ENCODE measurements around the gene SRBD1.

DNA sequence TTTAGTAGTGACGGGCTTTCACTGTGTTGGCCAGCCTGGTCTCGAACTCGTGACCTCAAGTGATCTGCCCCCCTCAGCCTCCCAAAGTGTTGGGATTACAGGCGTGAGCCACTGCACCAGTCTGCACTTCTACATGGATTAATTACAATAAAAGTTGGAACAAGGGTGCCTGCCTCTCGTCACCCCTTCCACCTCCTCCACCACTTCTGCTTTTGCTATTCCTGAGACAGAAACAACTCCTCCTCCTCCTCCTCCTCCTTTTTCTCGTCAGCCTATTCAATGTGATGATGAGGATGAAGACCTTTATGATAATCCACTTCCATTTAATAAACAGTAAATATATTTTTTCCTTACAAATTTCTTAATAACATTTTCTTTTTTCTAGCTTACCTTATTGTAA, 35.2 kb downstream of the SRBD1 start:
- TF ChIP-seq CTCF (IDR thresholded peaks at IDR 0.05; ENCODE audit: low read depth, low read length) (no peak), EZH2phosphoT487 (IDR thresholded peaks at IDR 0.05; ENCODE audit: low read depth) (no peak)

Data from OCI-LY3 (cell line).